Keratinocyte (primary cell): Measurements from ENCODE around the gene ACOX2.

Experiments used
- CTCF ChIP-seq, 3 experiments: IDR thresholded peaks in 1 of 3; conservative IDR thresholded peaks in 1 of 3; optimal IDR thresholded peaks in 1 of 3; 2 replicates in 2 of 3; 3 replicates in 1 of 3; pipeline versions ENCODE3 to v1.5.1; 2011; ENCODE audit warnings: low read length in 3 of 3, mild to moderate bottlenecking in 3 of 3, moderate library complexity in 2 of 3, control low read depth in 1 of 3, inconsistent platforms in 1 of 3; ENCODE audit not compliant: insufficient read depth in 2 of 3; ENCODE audit errors: extremely low read depth in 1 of 3
- EZH2 ChIP-seq: IDR thresholded peaks from one replicate; pipeline ENCODE4 v1.6.1; 2012; ENCODE audit warnings: inconsistent platforms, mild to moderate bottlenecking, low read length, moderate library complexity

GRCh38 chr3:58537412-58538301, 667 bp upstream of the ACOX2 start:
- TF ChIP-seq CTCF (optimal IDR thresholded peaks at IDR 0.05 in 1 of 3, IDR thresholded peaks at IDR 0.05 in 1 of 3, conservative IDR thresholded peaks at IDR 0.05 in 1 of 3; ENCODE audit: extremely low read depth in 1 of 3, insufficient read depth in 2 of 3, low read length in 3 of 3) (no peak), EZH2 (no peak)
